IMR-90 (cell line): ENCODE data around the gene TREML2.
"Not testable (repeated sequence)": the region's sequence is repeated elsewhere in the genome, so short reads cannot be mapped to it uniquely, and the experiment has no call there.

Experiments
- CEBPB ChIP-seq: IDR thresholded peaks from 2 replicates; pipeline ENCODE4 v1.6.1; 2012; ENCODE audit warnings: low read depth, low read length, improper control_type of control experiment
- CHD1 ChIP-seq: IDR thresholded peaks from 2 replicates; pipeline ENCODE4 v1.6.1; 2012; ENCODE audit warnings: low read depth, low read length, improper control_type of control experiment
- FOS ChIP-seq: fragments of 150-350 bp; IDR thresholded peaks from 2 replicates; pipeline ENCODE4 v1.6.1; 2016; ENCODE audit warnings: low read depth, low read length
- MAFK ChIP-seq: IDR thresholded peaks from 2 replicates; pipeline ENCODE4 v1.6.1; 2012; ENCODE audit warnings: low read depth, low read length, improper control_type of control experiment
- MAZ ChIP-seq: IDR thresholded peaks from 2 replicates; pipeline ENCODE4 v1.6.1; 2012; ENCODE audit warnings: low read depth, mild to moderate bottlenecking, low read length, improper control_type of control experiment, moderate library complexity, borderline replicate concordance
- MXI1 ChIP-seq: IDR thresholded peaks from 2 replicates; pipeline ENCODE4 v1.6.1; 2012; ENCODE audit warnings: low read depth, mild to moderate bottlenecking, low read length, moderate library complexity, borderline replicate concordance
- POLR2A ChIP-seq: IDR thresholded peaks from 2 replicates; pipeline ENCODE4 v1.6.1; 2012; ENCODE audit warnings: mild to moderate bottlenecking, low read depth, low read length
- RAD21 ChIP-seq: IDR thresholded peaks from 2 replicates; pipeline ENCODE4 v1.6.1; 2012; ENCODE audit warnings: low read length, improper control_type of control experiment
- RCOR1 ChIP-seq: IDR thresholded peaks from 2 replicates; pipeline ENCODE4 v1.6.1; 2012; ENCODE audit warnings: mild to moderate bottlenecking, low read length, improper control_type of control experiment; ENCODE audit not compliant: insufficient replicate concordance
- RFX5 ChIP-seq: IDR thresholded peaks from 2 replicates; pipeline ENCODE4 v1.8.0; 2012; ENCODE audit warnings: low read depth, mild to moderate bottlenecking, low read length, moderate library complexity
- SMC3 ChIP-seq: fragments of 150-350 bp; IDR thresholded peaks from 2 replicates; pipeline ENCODE4 v1.6.1; 2016; ENCODE audit warnings: low read depth, mild to moderate bottlenecking, antibody characterized with exemption, low read length, moderate library complexity
- TF ChIP-seq, protein P1 (sequence below): conservative IDR thresholded peaks from 2 replicates; pipeline ENCODE4 v1.5.1; 2012; ENCODE audit warnings: mild to moderate bottlenecking, low read depth, low read length, improper control_type of control experiment
- TF ChIP-seq, protein P2 (sequence below): fragments of 150-350 bp; IDR thresholded peaks from 2 replicates; pipeline ENCODE4 v1.6.1; 2016; ENCODE audit warnings: low read depth, mild to moderate bottlenecking, low read length, moderate library complexity, borderline replicate concordance
- TF ChIP-seq, protein P3 (sequence below): fragments of 150-350 bp; IDR thresholded peaks from 2 replicates; pipeline ENCODE4 v1.6.1; 2017; ENCODE audit warnings: mild to moderate bottlenecking, antibody characterized with exemption, low read length, low read depth

DNA sequence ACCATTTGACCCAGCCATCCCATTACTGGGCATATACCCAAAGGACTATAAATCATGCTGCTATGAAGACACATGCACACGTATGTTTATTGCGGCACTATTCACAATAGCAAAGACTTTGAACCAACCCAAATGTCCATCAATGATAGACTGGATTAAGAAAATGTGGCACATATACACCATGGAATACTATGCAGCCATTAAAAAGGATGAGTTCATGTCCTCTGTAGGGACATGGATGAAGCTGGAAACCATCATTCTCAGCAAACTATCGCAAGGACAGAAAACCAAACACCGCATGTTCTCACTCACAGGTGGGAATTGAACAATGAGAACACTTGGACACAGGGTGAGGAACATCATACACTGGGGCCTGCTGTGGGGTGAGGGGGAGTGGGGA, 45.6 kb upstream of the TREML2 start:
- TF ChIP-seq, protein P1, sequence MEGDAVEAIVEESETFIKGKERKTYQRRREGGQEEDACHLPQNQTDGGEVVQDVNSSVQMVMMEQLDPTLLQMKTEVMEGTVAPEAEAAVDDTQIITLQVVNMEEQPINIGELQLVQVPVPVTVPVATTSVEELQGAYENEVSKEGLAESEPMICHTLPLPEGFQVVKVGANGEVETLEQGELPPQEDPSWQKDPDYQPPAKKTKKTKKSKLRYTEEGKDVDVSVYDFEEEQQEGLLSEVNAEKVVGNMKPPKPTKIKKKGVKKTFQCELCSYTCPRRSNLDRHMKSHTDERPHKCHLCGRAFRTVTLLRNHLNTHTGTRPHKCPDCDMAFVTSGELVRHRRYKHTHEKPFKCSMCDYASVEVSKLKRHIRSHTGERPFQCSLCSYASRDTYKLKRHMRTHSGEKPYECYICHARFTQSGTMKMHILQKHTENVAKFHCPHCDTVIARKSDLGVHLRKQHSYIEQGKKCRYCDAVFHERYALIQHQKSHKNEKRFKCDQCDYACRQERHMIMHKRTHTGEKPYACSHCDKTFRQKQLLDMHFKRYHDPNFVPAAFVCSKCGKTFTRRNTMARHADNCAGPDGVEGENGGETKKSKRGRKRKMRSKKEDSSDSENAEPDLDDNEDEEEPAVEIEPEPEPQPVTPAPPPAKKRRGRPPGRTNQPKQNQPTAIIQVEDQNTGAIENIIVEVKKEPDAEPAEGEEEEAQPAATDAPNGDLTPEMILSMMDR, result not testable (repeated sequence)
- not testable (repeated sequence) for TF ChIP-seq POLR2A, RAD21, RFX5, SMC3, MAFK, MAZ, FOS, CEBPB, CHD1, MXI1, RCOR1
- TF ChIP-seq, protein P2, sequence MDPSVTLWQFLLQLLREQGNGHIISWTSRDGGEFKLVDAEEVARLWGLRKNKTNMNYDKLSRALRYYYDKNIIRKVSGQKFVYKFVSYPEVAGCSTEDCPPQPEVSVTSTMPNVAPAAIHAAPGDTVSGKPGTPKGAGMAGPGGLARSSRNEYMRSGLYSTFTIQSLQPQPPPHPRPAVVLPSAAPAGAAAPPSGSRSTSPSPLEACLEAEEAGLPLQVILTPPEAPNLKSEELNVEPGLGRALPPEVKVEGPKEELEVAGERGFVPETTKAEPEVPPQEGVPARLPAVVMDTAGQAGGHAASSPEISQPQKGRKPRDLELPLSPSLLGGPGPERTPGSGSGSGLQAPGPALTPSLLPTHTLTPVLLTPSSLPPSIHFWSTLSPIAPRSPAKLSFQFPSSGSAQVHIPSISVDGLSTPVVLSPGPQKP, result not testable (repeated sequence)
- TF ChIP-seq, protein P3, sequence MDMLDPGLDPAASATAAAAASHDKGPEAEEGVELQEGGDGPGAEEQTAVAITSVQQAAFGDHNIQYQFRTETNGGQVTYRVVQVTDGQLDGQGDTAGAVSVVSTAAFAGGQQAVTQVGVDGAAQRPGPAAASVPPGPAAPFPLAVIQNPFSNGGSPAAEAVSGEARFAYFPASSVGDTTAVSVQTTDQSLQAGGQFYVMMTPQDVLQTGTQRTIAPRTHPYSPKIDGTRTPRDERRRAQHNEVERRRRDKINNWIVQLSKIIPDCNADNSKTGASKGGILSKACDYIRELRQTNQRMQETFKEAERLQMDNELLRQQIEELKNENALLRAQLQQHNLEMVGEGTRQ, result not testable (repeated sequence)
